ENCODE results near the gene OR2M3.
"Not testable (repeated sequence)": the region's sequence is repeated elsewhere in the genome, so short reads cannot be mapped to it uniquely, and the experiment has no call there.

DNA sequence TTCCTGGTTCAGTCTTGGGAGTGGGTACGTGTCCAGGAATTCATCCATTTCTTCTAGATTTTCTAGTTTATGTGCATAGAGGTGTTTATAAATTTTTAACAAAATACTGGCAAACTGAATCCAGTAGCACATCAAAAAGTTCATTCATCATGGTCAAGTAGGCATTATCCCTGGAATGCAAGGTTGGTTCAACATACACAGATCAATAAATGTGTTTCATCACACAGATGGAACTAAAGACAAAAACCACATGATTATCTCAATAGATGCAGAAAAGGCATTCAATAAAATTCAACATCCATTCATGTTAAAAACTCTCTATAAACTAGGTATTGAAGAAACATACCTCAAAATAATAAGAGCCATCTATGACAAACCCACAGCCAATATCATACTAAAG, 62.2 kb downstream of the OR2M3 start:
- not testable (repeated sequence) for TF ChIP-seq FOXM1 (IDR thresholded peaks at IDR 0.05; ENCODE audit: borderline replicate concordance); SP1 (IDR thresholded peaks at IDR 0.05); TARDBP (IDR thresholded peaks at IDR 0.05); ARNT (IDR thresholded peaks at IDR 0.05); BHLHE40 (IDR thresholded peaks at IDR 0.05; ENCODE audit: borderline replicate concordance); SUZ12 (IDR thresholded peaks at IDR 0.05); L3MBTL2 (conservative IDR thresholded peaks at IDR 0.05); FOXK2 (IDR thresholded peaks at IDR 0.05); LEF1 (IDR thresholded peaks at IDR 0.05; ENCODE audit: borderline replicate concordance); FOXA1 (IDR thresholded peaks at IDR 0.05); ELF4 (IDR thresholded peaks at IDR 0.05)
- TF ChIP-seq, protein P1, sequence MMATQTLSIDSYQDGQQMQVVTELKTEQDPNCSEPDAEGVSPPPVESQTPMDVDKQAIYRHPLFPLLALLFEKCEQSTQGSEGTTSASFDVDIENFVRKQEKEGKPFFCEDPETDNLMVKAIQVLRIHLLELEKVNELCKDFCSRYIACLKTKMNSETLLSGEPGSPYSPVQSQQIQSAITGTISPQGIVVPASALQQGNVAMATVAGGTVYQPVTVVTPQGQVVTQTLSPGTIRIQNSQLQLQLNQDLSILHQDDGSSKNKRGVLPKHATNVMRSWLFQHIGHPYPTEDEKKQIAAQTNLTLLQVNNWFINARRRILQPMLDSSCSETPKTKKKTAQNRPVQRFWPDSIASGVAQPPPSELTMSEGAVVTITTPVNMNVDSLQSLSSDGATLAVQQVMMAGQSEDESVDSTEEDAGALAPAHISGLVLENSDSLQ (IDR thresholded peaks at IDR 0.05) = not testable (repeated sequence)

Data from HEK293T (cell line).